H1 (cell line): ENCODE results near the gene ODC1. TPM values are rescaled to one million over a fixed set of nuclear protein-coding genes. Genes with fewer than 3 reads are reported as not detected.

Source experiments
- CTCF ChIA-PET: fragments of 300-600 bp; sonication (Branson Sonifier 250); formaldehyde crosslinking; loops from one replicate; lab custom pipeline; 2021; ENCODE audit not compliant: partially characterized antibody; lab: Charles Lee
- POLR2A ChIA-PET: fragments of 300-600 bp; sonication (Branson Sonifier 250); formaldehyde crosslinking; loops from one replicate; lab custom pipeline; 2021; ENCODE audit warnings: inconsistent platforms; ENCODE audit not compliant: partially characterized antibody; lab: Charles Lee
- DNase-seq, 2 experiments: peaks; one replicate each; pipeline versions ENCODE4 v3.0.0 to v3.0.0-alpha.2; 2010 to 2022; ENCODE audit warnings: low spot score in 2 of 2, low read depth in 1 of 2, mixed read lengths in 1 of 2
- FAIRE-seq: peaks from 2 replicates; lab custom pipeline; 2011; peaks lifted over from hg19 to GRCh38; lab: Jason Lieb, UNC
- H2AFZ ChIP-seq: 2 replicates; pipeline ENCODE4 v1.8.1; 2012; ENCODE audit warnings: low read length, inconsistent platforms
- H2AK5ac ChIP-seq: 2 replicates; pipeline ENCODE4 v1.6.1; 2013; ENCODE audit warnings: low read depth, low read length
- H2BK120ac ChIP-seq: replicated peaks from 2 replicates; pipeline ENCODE3; 2013; ENCODE audit warnings: low read depth, low read length, inconsistent platforms
- H2BK12ac ChIP-seq: 2 replicates; pipeline ENCODE4 v1.6.1; 2013; ENCODE audit warnings: low read depth, low read length
- H2BK15ac ChIP-seq: 2 replicates; pipeline ENCODE4 v1.6.1; 2013; ENCODE audit warnings: low read length
- H2BK20ac ChIP-seq: 2 replicates; pipeline ENCODE4 v1.6.1; 2013; ENCODE audit warnings: low read length
- H2BK5ac ChIP-seq: 2 replicates; pipeline ENCODE4 v1.6.1; 2013; ENCODE audit warnings: low read depth, low read length
- H3K14ac ChIP-seq: 2 replicates; pipeline ENCODE4 v1.6.1; 2013; ENCODE audit warnings: inconsistent platforms; ENCODE audit not compliant: insufficient read length
- H3K18ac ChIP-seq: 2 replicates; pipeline ENCODE4 v1.6.1; 2013; ENCODE audit warnings: low read length; ENCODE audit errors: extremely low read depth
- H3K23ac ChIP-seq: 2 replicates; pipeline ENCODE4 v1.6.1; 2013; ENCODE audit warnings: inconsistent platforms; ENCODE audit not compliant: insufficient read length
- H3K23me2 ChIP-seq: 2 replicates; pipeline ENCODE4 v1.6.1; 2013; ENCODE audit warnings: low read depth, low read length
- H3K27ac ChIP-seq: 2 replicates; pipeline ENCODE4 v1.6.1; 2011; ENCODE audit warnings: low read depth, low read length, inconsistent platforms
- H3K27me3 ChIP-seq, 4 experiments: replicated peaks in 1 of 4; 1 replicate in 1 of 4; 2 replicates in 3 of 4; pipeline versions ENCODE4 v1.6.1 to v1.8.1; 2011 to 2013; ENCODE audit warnings: low read length in 3 of 4, mild to moderate bottlenecking in 3 of 4, inconsistent platforms in 2 of 4, mixed read lengths in 2 of 4, moderate library complexity in 1 of 4; ENCODE audit not compliant: control insufficient read depth in 3 of 4, insufficient read depth in 3 of 4; ENCODE audit errors: extremely low read depth in 1 of 4
- H3K36me3 ChIP-seq, 4 experiments: 2 replicates each; pipeline versions ENCODE4 v1.6.1 to v1.8.1; 2011 to 2013; ENCODE audit warnings: mild to moderate bottlenecking in 4 of 4, low read length in 3 of 4, moderate library complexity in 2 of 4, control low read depth in 1 of 4, inconsistent platforms in 1 of 4; ENCODE audit not compliant: insufficient read depth in 4 of 4, control insufficient read depth in 2 of 4
- H3K4ac ChIP-seq: replicated peaks from 2 replicates; pipeline ENCODE3; 2013; ENCODE audit warnings: low read length, low read depth, mixed read lengths, inconsistent platforms; ENCODE audit not compliant: insufficient read length
- H3K4me1 ChIP-seq, 4 experiments: replicated peaks in 1 of 4; 1 replicate in 1 of 4; 2 replicates in 3 of 4; pipeline versions ENCODE4 v1.6.1 to v1.8.1; 2011 to 2013; ENCODE audit warnings: low read length in 3 of 4, inconsistent platforms in 2 of 4, mixed read lengths in 1 of 4; ENCODE audit not compliant: insufficient read depth in 4 of 4, control insufficient read depth in 3 of 4
- H3K4me2 ChIP-seq, 2 experiments: 2 replicates each; pipeline versions ENCODE4 v1.6.1 to v1.8.1; 2011 to 2013; ENCODE audit warnings: low read depth in 2 of 2, low read length in 2 of 2, control low read depth in 1 of 2, inconsistent platforms in 1 of 2, mild to moderate bottlenecking in 1 of 2; ENCODE audit not compliant: insufficient read depth in 1 of 2
- H3K4me3 ChIP-seq, 4 experiments: fragments of 200-600, 300-600 bp in 1 of 4; sonication (generic), shearing (Covaris generic), sonication (Bioruptor Twin) in 1 of 4; 2 replicates each; pipeline versions ENCODE4 v1.5.1 to v1.8.1; 2011 to 2016; ENCODE audit warnings: low read length in 4 of 4, low read depth in 3 of 4, control low read depth in 2 of 4, inconsistent platforms in 2 of 4, mild to moderate bottlenecking in 2 of 4, mixed read lengths in 1 of 4, moderate library complexity in 1 of 4; ENCODE audit not compliant: insufficient read depth in 2 of 4; ENCODE audit errors: extremely low read depth in 1 of 4
- H3K56ac ChIP-seq: replicated peaks from 2 replicates; pipeline ENCODE3; 2013; ENCODE audit warnings: low read depth, mild to moderate bottlenecking, mixed read lengths, low read length, inconsistent platforms; ENCODE audit not compliant: insufficient read length
- H3K79me1 ChIP-seq: 2 replicates; pipeline ENCODE4 v1.6.1; 2013; ENCODE audit warnings: low read depth, low read length, control low read depth
- H3K79me2 ChIP-seq, 2 experiments: 2 replicates each; pipeline versions ENCODE4 v1.6.1 to v1.8.1; 2012 to 2013; ENCODE audit warnings: low read length in 2 of 2, mild to moderate bottlenecking in 2 of 2, inconsistent platforms in 1 of 2; ENCODE audit not compliant: insufficient read depth in 2 of 2, control insufficient read depth in 1 of 2
- H3K9ac ChIP-seq, 4 experiments: replicated peaks in 1 of 4; 1 replicate in 1 of 4; 2 replicates in 3 of 4; pipeline versions ENCODE4 v1.6.1 to v1.8.1; 2011 to 2013; ENCODE audit warnings: low read depth in 3 of 4, low read length in 3 of 4, control low read depth in 2 of 4, mild to moderate bottlenecking in 2 of 4, moderate library complexity in 2 of 4, inconsistent platforms in 1 of 4; ENCODE audit errors: extremely low read depth in 1 of 4
- H3K9me3 ChIP-seq, 2 experiments: 2 replicates each; pipeline versions ENCODE4 v1.6.1 to v1.8.1; 2012 to 2013; ENCODE audit warnings: mild to moderate bottlenecking in 2 of 2, moderate library complexity in 2 of 2, control low read depth in 1 of 2, inconsistent platforms in 1 of 2, low read depth in 1 of 2, low read length in 1 of 2, mixed read lengths in 1 of 2; ENCODE audit not compliant: insufficient read depth in 2 of 2
- H4K20me1 ChIP-seq, 2 experiments: replicated peaks in 1 of 2; 2 replicates each; pipeline versions ENCODE3 to v1.8.1; 2011 to 2013; ENCODE audit warnings: inconsistent platforms in 2 of 2, low read length in 2 of 2, mild to moderate bottlenecking in 1 of 2; ENCODE audit not compliant: insufficient read depth in 2 of 2, control insufficient read depth in 1 of 2
- H4K5ac ChIP-seq: 2 replicates; pipeline ENCODE4 v1.6.1; 2013; ENCODE audit warnings: low read length, low read depth, mixed read lengths, inconsistent platforms; ENCODE audit not compliant: insufficient read length
- H4K8ac ChIP-seq: 2 replicates; pipeline ENCODE4 v1.8.0; 2013; ENCODE audit warnings: mild to moderate bottlenecking, moderate library complexity, low read length, inconsistent platforms; ENCODE audit not compliant: insufficient read depth; ENCODE audit errors: extremely low read depth
- H4K91ac ChIP-seq: replicated peaks from 2 replicates; pipeline ENCODE3; 2013; ENCODE audit warnings: low read length, mixed read lengths, inconsistent platforms; ENCODE audit not compliant: insufficient read length
- FOSL1 ChIP-seq: IDR thresholded peaks from 2 replicates; pipeline ENCODE4 v1.6.1; 2011; ENCODE audit warnings: mild to moderate bottlenecking, low read depth, low read length, moderate library complexity; ENCODE audit not compliant: insufficient read depth
- SAP30 ChIP-seq: fragments of 300-600 bp; sonication (generic); IDR thresholded peaks from 2 replicates; pipeline ENCODE4 v1.7.1; 2012; ENCODE audit warnings: low read length, moderate library complexity, mild to moderate bottlenecking, inconsistent platforms; ENCODE audit not compliant: insufficient read depth, insufficient replicate concordance
- WGBS, 2 experiments: shearing (Covaris generic) in 1 of 2; methylation state at CpG; one replicate each; pipeline versions ENCODE4 v1.1.6 to v1.1.7; 2013 to 2015; ENCODE audit warnings: low lambda C conversion rate in 2 of 2, mixed read lengths in 2 of 2, inconsistent platforms in 1 of 2, low coverage in 1 of 2, missing lambda C conversion rate in 1 of 2; ENCODE audit not compliant: insufficient replicate concordance in 2 of 2, insufficient coverage in 1 of 2, insufficient read length in 1 of 2; ENCODE audit errors: extremely low coverage in 1 of 2, missing lambda C conversion rate in 1 of 2; 5-methylcytosine and 5-hydroxymethylcytosine counted together
- polyA plus RNA-seq, 7 experiments: library from polyadenylated mRNA; depleted of rRNA in 3 of 7; stranded (reverse) in 5 of 7; unstranded in 2 of 7; fragments of >200 nt in 5 of 7; fragments of 200-250 nt in 2 of 7; gene quantifications; 1 replicate in 5 of 7; 2 replicates in 1 of 7; 4 replicates in 1 of 7; pipeline versions ENCODE4 v1.2.1 to v1.2.3, GENCODE V29; 2011 to 2013; ENCODE audit warnings: missing spikeins in 2 of 7, mixed read lengths in 2 of 7
- total RNA-seq: library from RNA; stranded (reverse); fragmentation: NEBNext Ultra II Directional; extraction: Animal tissue kit (Norgen Biotek cat#: 25700); gene quantifications from 2 replicates; pipeline ENCODE4 v1.2.1, GENCODE V29; 2021
- TF ChIP-seq, protein P1 (sequence below): IDR thresholded peaks from 2 replicates; pipeline ENCODE4 v1.6.1; 2012; ENCODE audit warnings: inconsistent platforms

ODC1 gene
- total and polyA plus RNA-seq, 2 of the 8 experiments (the other 6 are each of a cell fraction or from before 2014, with no cell fraction given), result 57.2 to 76.7 TPM

GRCh38 chr2:10482460-10482859 is 34.3 kb upstream of the ODC1 start:
- POLR2A ChIA-PET, result interaction anchor here (0.6 kb wide), 1 partner anchor 772 kb away, joined by 4 read pairs; no protein-coding TSS in a partner anchor
- no peak overlapping the region for H4K5ac ChIP-seq
- no peaks in the 10 kb centered on the region; a peak in 1 of 7 replicates for H3K4me1 ChIP-seq
- no peak overlapping the region for H2BK120ac ChIP-seq
- no peak overlapping the region for H3K4me3 ChIP-seq
- H3K4ac ChIP-seq, result no peak overlapping the region
- H2BK12ac ChIP-seq, result no peak overlapping the region
- H3K23me2 ChIP-seq, result no peaks in the 10 kb centered on the region
- H3K9ac ChIP-seq, result no peak overlapping the region
- no peaks in the 10 kb centered on the region for H3K79me2 ChIP-seq
- H2BK5ac ChIP-seq, result no peak overlapping the region
- H3K14ac ChIP-seq, result no peak overlapping the region
- no peaks in the 10 kb centered on the region; a peak in 1 of 7 replicates for H3K27me3 ChIP-seq
- no peaks in the 10 kb centered on the region for H3K79me1 ChIP-seq
- H2BK20ac ChIP-seq, result no peak overlapping the region
- FAIRE-seq (no peak), DNase-seq (no peak)
- no peaks in the 10 kb centered on the region for H3K9me3 ChIP-seq
- no peak overlapping the region for H3K18ac ChIP-seq
- no peak overlapping the region for H2BK15ac ChIP-seq
- H2AFZ ChIP-seq, result no peak overlapping the region
- no peak overlapping the region for H3K4me2 ChIP-seq
- 94% methylated on average over 8 of the region's 8 CpGs; no CpG with 5 or more reads in 1 of the 2 experiments for WGBS, 2 experiments
- no peak overlapping the region for H4K91ac ChIP-seq
- no peaks in the 10 kb centered on the region for H3K36me3 ChIP-seq
- TF ChIP-seq SAP30 (no peak), FOSL1 (no peak)
- TF ChIP-seq, protein P1, sequence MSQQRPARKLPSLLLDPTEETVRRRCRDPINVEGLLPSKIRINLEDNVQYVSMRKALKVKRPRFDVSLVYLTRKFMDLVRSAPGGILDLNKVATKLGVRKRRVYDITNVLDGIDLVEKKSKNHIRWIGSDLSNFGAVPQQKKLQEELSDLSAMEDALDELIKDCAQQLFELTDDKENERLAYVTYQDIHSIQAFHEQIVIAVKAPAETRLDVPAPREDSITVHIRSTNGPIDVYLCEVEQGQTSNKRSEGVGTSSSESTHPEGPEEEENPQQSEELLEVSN, result no peak
- no peak overlapping the region for H2AK5ac ChIP-seq
- no peak overlapping the region for H3K56ac ChIP-seq
- H4K20me1 ChIP-seq, result no peaks in the 10 kb centered on the region
- H3K27ac ChIP-seq, result no peak overlapping the region
- no peak overlapping the region for H4K8ac ChIP-seq
- CTCF ChIA-PET, result interaction anchor here (0.7 to 1.7 kb wide), 6 partner anchors 9 to 178 kb away, joined by 3 to 5 read pairs (median 4); no protein-coding TSS in a partner anchor
- no peak overlapping the region for H3K23ac ChIP-seq
